GM18505 (cell line): ENCODE results near the gene MYADML2.

Experiments
- ATAC-seq: cut with Tn5 transposase; IDR thresholded peaks from one replicate; pipeline ENCODE4 v1.9.1; 2021; ENCODE audit not compliant: unreplicated experiment
- POLR2A ChIP-seq: IDR thresholded peaks from 4 replicates; pipeline ENCODE4 v1.6.1; 2011; ENCODE audit warnings: borderline replicate concordance; ENCODE audit not compliant: insufficient read depth, insufficient read length; ENCODE audit errors: extremely low read depth

MYADML2 gene

GRCh38 chr17:81914103-81914850 lies 32.8 kb downstream of the MYADML2 start:
- no peak for ATAC-seq
- TF ChIP-seq POLR2A = no peak

GRCh38 chr17:81913394-81914102 lies 33.5 kb downstream of the MYADML2 start:
- ATAC-seq = no peak
- no peak for TF ChIP-seq POLR2A

GRCh38 chr17:81912441-81913309 lies 34.4 kb downstream of the MYADML2 start:
- TF ChIP-seq POLR2A = no peak
- ATAC-seq = no peak

- no peak for TF ChIP-seq POLR2A
Measured at GRCh38 chr17:81911969-81912368, 35.1 kb downstream of the MYADML2 start.

GRCh38 chr17:81911277-81911961 lies 35.6 kb downstream of the MYADML2 start, which contains the start of gene PCYT2:
PCYT2 (minus strand) TSS chr17:81911399; CDS start chr17:81911355, 44 bp downstream.
- TF ChIP-seq POLR2A = peak; percentile 42
- ATAC-seq = peak; percentile 60

More at GRCh38 chr17:81911969-81912368, 35.1 kb downstream of the MYADML2 start:
- ATAC-seq = no peak

GRCh38 chr17:81910840-81911276 lies 36.2 kb downstream of the MYADML2 start:
- TF ChIP-seq POLR2A = no peak
- ATAC-seq = peak; percentile 39

GRCh38 chr17:81909966-81910839 lies 36.8 kb downstream of the MYADML2 start:
- TF ChIP-seq POLR2A = no peak
- no peak for ATAC-seq

GRCh38 chr17:81909231-81909630 lies 37.8 kb downstream of the MYADML2 start:
- ATAC-seq = no peak
- TF ChIP-seq POLR2A = no peak

GRCh38 chr17:81908793-81909192 lies 38.2 kb downstream of the MYADML2 start:
- no peak for ATAC-seq
- TF ChIP-seq POLR2A = no peak

GRCh38 chr17:81907219-81908145 lies 39.6 kb downstream of the MYADML2 start:
- TF ChIP-seq POLR2A = no peak

More at GRCh38 chr17:81907219-81908145, 39.6 kb downstream of the MYADML2 start:
- ATAC-seq = no peak
